Measurements from ENCODE around the gene RALBP1. TPM values are rescaled to one million over a fixed set of nuclear protein-coding genes. Genes with fewer than 3 reads are reported as not detected.

Gene RALBP1
- polyA plus RNA-seq, 1 experiment: 45.2 TPM

DNA sequence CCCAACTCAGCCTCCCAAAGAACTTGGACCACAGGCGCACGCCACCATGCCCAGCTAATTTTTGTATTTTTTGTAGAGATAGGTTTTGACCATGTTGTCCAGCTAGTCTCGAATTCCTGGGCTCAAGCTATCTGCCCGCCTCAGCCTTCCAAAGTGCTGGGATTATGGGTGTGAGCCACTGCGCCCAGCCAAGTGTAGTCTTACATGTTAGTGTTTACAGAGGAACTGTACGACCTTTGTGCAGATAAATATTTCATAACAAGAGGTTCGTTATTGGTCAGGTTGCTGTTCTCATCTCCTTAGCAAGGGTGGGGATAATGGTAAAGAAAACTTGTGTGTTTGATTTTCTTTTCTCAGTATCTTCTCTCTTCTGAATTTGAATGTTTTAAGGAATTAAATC lies 46.5 kb downstream of the RALBP1 start:
- POLR2A ChIA-PET: interaction anchor here (0.6 kb wide), 1 partner anchor 392 kb away, joined by 3 read pairs; the partner anchor contains the start of gene VAPA

DNA sequence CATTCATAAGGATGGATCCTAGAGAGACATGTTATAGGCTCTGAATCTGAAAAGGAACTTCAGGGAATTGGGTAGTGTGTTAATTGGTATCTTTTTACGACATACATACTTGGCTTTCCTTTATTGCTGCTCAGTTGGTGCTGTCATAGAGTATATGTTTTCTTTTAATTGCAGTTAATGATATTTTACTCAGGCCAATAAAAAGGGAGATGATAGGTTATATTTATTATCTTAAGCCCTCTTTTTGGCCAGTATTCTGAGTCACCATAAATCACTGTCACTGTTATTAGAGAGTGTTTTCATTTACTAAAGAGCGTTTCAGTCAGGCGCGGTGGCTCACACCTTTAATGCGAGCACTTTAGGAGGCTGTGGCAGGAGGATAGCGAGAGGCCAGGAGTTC lies 47.6 kb downstream of the RALBP1 start:
- TF ChIP-seq, protein P1, sequence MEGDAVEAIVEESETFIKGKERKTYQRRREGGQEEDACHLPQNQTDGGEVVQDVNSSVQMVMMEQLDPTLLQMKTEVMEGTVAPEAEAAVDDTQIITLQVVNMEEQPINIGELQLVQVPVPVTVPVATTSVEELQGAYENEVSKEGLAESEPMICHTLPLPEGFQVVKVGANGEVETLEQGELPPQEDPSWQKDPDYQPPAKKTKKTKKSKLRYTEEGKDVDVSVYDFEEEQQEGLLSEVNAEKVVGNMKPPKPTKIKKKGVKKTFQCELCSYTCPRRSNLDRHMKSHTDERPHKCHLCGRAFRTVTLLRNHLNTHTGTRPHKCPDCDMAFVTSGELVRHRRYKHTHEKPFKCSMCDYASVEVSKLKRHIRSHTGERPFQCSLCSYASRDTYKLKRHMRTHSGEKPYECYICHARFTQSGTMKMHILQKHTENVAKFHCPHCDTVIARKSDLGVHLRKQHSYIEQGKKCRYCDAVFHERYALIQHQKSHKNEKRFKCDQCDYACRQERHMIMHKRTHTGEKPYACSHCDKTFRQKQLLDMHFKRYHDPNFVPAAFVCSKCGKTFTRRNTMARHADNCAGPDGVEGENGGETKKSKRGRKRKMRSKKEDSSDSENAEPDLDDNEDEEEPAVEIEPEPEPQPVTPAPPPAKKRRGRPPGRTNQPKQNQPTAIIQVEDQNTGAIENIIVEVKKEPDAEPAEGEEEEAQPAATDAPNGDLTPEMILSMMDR (IDR thresholded peaks at IDR 0.05; ENCODE audit: insufficient read depth, low read depth, low read length): no peak
- Histone ChIP-seq H3K36me3 (ENCODE audit: control insufficient read depth, insufficient read depth, low read length) (peaks cover 3% of the 10 kb centered on the region), H3K4me3 (ENCODE audit: low read depth, low read length) (no peak overlapping the region), H3K27me3 (ENCODE audit: control insufficient read depth, insufficient read depth, low read length) (no peaks in the 10 kb centered on the region)
- DNase-seq (ENCODE audit: low read depth): no peak
- CTCF ChIA-PET: no interaction called here
- POLR2A ChIA-PET: no interaction called here

More for the DNA sequence above, 46.5 kb downstream of the RALBP1 start:
- CTCF ChIA-PET: no interaction called here
- no peaks in the 10 kb centered on the region for H3K27me3 ChIP-seq (ENCODE audit: control insufficient read depth, insufficient read depth, low read length)
- peaks cover 4% of the 10 kb centered on the region for H3K36me3 ChIP-seq (ENCODE audit: control insufficient read depth, insufficient read depth, low read length)
- DNase-seq (ENCODE audit: low read depth): no peak
- no peak overlapping the region for H3K4me3 ChIP-seq (ENCODE audit: low read depth, low read length)
- TF ChIP-seq, protein P1 (IDR thresholded peaks at IDR 0.05; ENCODE audit: insufficient read depth, low read depth, low read length): no peak

DNA sequence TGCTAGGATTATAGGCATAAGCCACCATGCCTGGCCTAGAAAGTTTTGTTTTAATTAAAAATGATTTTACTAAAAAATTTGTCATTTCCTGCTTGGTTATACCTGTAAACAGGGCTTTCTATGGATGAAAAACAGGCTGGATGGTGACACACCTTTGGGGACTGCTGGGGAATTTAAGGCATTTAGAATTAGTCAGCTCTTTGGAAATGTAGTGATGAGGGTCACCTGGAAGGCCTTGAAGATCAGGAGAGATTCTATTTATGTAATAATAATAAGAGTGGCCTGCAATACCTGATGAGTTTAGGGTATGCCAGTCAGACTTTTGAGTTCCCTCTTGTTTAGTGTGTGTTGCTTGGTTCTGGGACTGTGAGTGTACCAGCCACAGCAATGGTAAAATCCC lies 51.1 kb downstream of the RALBP1 start:
- Histone ChIP-seq H3K36me3 (ENCODE audit: control insufficient read depth, insufficient read depth, low read length) (peaks cover 3% of the 10 kb centered on the region), H3K4me3 (ENCODE audit: low read depth, low read length) (no peak overlapping the region), H3K27me3 (ENCODE audit: control insufficient read depth, insufficient read depth, low read length) (no peaks in the 10 kb centered on the region)
- ChIA-PET POLR2A (no interaction called here), CTCF (interaction anchor here (1.1 kb wide), 1 partner anchor 10 kb away, joined by 3 read pairs; no protein-coding TSS in a partner anchor)
- DNase-seq (ENCODE audit: low read depth): no peak
- TF ChIP-seq, protein P1 (IDR thresholded peaks at IDR 0.05; ENCODE audit: insufficient read depth, low read depth, low read length): no peak

DNA sequence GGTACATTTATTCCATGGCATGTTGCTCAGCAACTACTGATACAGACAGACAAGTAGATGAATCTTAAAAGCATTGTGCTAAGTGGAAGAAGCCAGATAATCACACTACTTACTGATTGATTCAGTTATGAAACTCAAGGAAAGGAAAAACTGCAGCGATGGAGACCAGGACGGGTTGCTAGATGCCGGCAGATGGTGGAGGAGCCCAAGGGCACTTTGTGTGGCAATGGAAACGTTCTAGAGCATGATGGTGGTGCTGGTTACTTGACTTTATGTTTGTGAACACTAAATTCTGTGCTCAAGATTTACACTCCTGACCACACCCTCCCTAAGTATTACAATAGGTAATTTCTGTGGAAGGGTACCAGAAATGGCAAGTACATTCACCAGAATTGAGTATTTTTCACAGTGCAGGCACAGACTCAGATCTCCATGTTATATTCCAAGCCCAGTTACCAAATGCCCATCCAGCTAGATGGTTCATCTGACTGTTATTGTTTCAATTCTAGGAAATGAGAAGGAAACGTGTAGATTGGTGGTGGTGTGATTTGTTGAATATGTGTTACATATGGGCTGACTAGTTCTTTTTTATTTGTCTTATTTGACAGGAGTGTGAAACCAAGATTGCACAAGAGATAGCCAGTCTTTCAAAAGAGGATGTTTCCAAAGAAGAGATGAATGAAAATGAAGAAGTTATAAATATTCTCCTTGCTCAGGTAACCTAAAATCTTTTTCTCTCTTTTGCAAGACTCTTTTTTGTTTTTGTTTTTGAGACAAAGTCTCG lies 55.1 kb downstream of the RALBP1 start:
- ChIA-PET POLR2A (no interaction called here), CTCF (interaction anchor here (0.5 to 1.3 kb wide), 2 partner anchors 14 to 367 kb away, joined by 3 to 8 read pairs; no protein-coding TSS in a partner anchor)
- DNase-seq (ENCODE audit: low read depth): no peak
- Histone ChIP-seq H3K4me3 (ENCODE audit: low read depth, low read length) (no peak overlapping the region), H3K27me3 (ENCODE audit: control insufficient read depth, insufficient read depth, low read length) (no peaks in the 10 kb centered on the region), H3K36me3 (ENCODE audit: control insufficient read depth, insufficient read depth, low read length) (peaks cover 7% of the 10 kb centered on the region)
- TF ChIP-seq, protein P1 (IDR thresholded peaks at IDR 0.05; ENCODE audit: insufficient read depth, low read depth, low read length): no peak

GRCh38 chr18:9531791-9532410 lies 56.6 kb downstream of the RALBP1 start:
- ChIA-PET POLR2A (no interaction called here), CTCF (no interaction called here)
- no peak for DNase-seq (ENCODE audit: low read depth)
- TF ChIP-seq, protein P1 (IDR thresholded peaks at IDR 0.05; ENCODE audit: insufficient read depth, low read depth, low read length): no peak
- peaks cover 13% of the 10 kb centered on the region for H3K36me3 ChIP-seq (ENCODE audit: control insufficient read depth, insufficient read depth, low read length)
- H3K27me3 ChIP-seq (ENCODE audit: control insufficient read depth, insufficient read depth, low read length): no peaks in the 10 kb centered on the region
- H3K4me3 ChIP-seq (ENCODE audit: low read depth, low read length): no peak overlapping the region
